Keratinocyte (primary cell): Measurements from ENCODE around the gene TM9SF1. TPM values are rescaled to one million over a fixed set of nuclear protein-coding genes. Genes with fewer than 3 reads are reported as not detected.

Experiments used
- DNase-seq: peaks from one replicate; pipeline ENCODE4 v3.0.0-alpha.2; 2011; ENCODE audit warnings: low read depth, missing footprints, low spot score
- FAIRE-seq: peaks from 2 replicates; lab custom pipeline; 2011; peaks lifted over from hg19 to GRCh38; lab: Jason Lieb, UNC
- H2AFZ ChIP-seq: 2 replicates; pipeline ENCODE4 v1.6.0; 2012; ENCODE audit warnings: low read length, control low read depth, inconsistent platforms; ENCODE audit not compliant: control insufficient read depth
- H3K27ac ChIP-seq: 2 replicates; pipeline ENCODE4 v1.5.1; 2011; ENCODE audit warnings: low read length; ENCODE audit not compliant: control insufficient read depth, insufficient read depth
- H3K27me3 ChIP-seq: 3 replicates; pipeline ENCODE4 v1.6.0; 2011; ENCODE audit warnings: low read length; ENCODE audit not compliant: control insufficient read depth, insufficient read depth; ENCODE audit errors: extremely low read depth
- H3K36me3 ChIP-seq, 2 experiments: 2 replicates in 1 of 2; 3 replicates in 1 of 2; pipeline ENCODE4 v1.5.1; 2011; ENCODE audit warnings: low read length in 2 of 2, mild to moderate bottlenecking in 1 of 2; ENCODE audit not compliant: control insufficient read depth in 2 of 2, insufficient read depth in 2 of 2; ENCODE audit errors: extremely low read depth in 1 of 2
- H3K4me1 ChIP-seq: 3 replicates; pipeline ENCODE4 v1.5.1; 2011; ENCODE audit warnings: low read length; ENCODE audit not compliant: control insufficient read depth, insufficient read depth; ENCODE audit errors: extremely low read depth
- H3K4me2 ChIP-seq: 3 replicates; pipeline ENCODE4 v1.6.0; 2011; ENCODE audit warnings: low read depth, low read length; ENCODE audit not compliant: control insufficient read depth, insufficient read depth; ENCODE audit errors: extremely low read depth
- H3K4me3 ChIP-seq, 3 experiments: fragments of 200-600 bp in 1 of 3; sonication (generic) in 1 of 3; 2 replicates in 2 of 3; 3 replicates in 1 of 3; pipeline ENCODE4 v1.5.1; 2011 to 2016; ENCODE audit warnings: low read length in 3 of 3, mild to moderate bottlenecking in 3 of 3, control low read depth in 2 of 3, inconsistent platforms in 1 of 3, low read depth in 1 of 3, mixed read lengths in 1 of 3, mixed run types in 1 of 3, moderate library complexity in 1 of 3; ENCODE audit not compliant: control insufficient read depth in 2 of 3, insufficient read depth in 2 of 3; ENCODE audit errors: extremely low read depth in 1 of 3
- H3K79me2 ChIP-seq: 2 replicates; pipeline ENCODE4 v1.6.0; 2012; ENCODE audit warnings: low read length; ENCODE audit not compliant: control insufficient read depth, insufficient read depth
- H3K9ac ChIP-seq: 3 replicates; pipeline ENCODE4 v1.6.0; 2011; ENCODE audit warnings: low read length; ENCODE audit not compliant: control insufficient read depth, insufficient read depth; ENCODE audit errors: extremely low read depth
- H3K9me1 ChIP-seq: 3 replicates; pipeline ENCODE4 v1.6.0; 2011; ENCODE audit warnings: low read length; ENCODE audit not compliant: control insufficient read depth, insufficient read depth; ENCODE audit errors: extremely low read depth
- H3K9me3 ChIP-seq: 2 replicates; pipeline ENCODE4 v1.5.1; 2012; ENCODE audit warnings: low read depth, low read length; ENCODE audit not compliant: control insufficient read depth
- H4K20me1 ChIP-seq: 3 replicates; pipeline ENCODE4 v1.6.0; 2011; ENCODE audit warnings: low read length; ENCODE audit not compliant: control insufficient read depth, insufficient read depth; ENCODE audit errors: extremely low read depth
- EZH2 ChIP-seq: IDR thresholded peaks from one replicate; pipeline ENCODE4 v1.6.1; 2012; ENCODE audit warnings: inconsistent platforms, mild to moderate bottlenecking, low read length, moderate library complexity
- dilution Hi-C: fragments of 300-500 bp; cut with MboI; formaldehyde crosslinking; loops from one replicate; pipeline ENCODE4 v1.7.0; 2020; ENCODE audit warnings: low sequenced_read_pairs; ENCODE audit not compliant: extremely low pct_ligation_motif_present
- polyA plus RNA-seq, 5 experiments: library from polyadenylated mRNA; depleted of rRNA in 3 of 5; stranded (reverse) in 3 of 5; stranded (forward) in 1 of 5; unstranded in 1 of 5; fragments of >200 nt; gene quantifications; 1 replicate in 1 of 5; 2 replicates in 3 of 5; 3 replicates in 1 of 5; pipeline versions ENCODE4 v1.2.1 to v1.2.3, GENCODE V29; 2011 to 2012; ENCODE audit warnings: missing spikeins in 2 of 5, low read depth in 1 of 5, low replicate concordance in 1 of 5
- TF ChIP-seq, protein P1 (sequence below), 3 experiments: IDR thresholded peaks in 1 of 3; conservative IDR thresholded peaks in 1 of 3; optimal IDR thresholded peaks in 1 of 3; 2 replicates in 2 of 3; 3 replicates in 1 of 3; pipeline versions ENCODE3 to v1.5.1; 2011; ENCODE audit warnings: low read length in 3 of 3, mild to moderate bottlenecking in 3 of 3, moderate library complexity in 2 of 3, control low read depth in 1 of 3, inconsistent platforms in 1 of 3; ENCODE audit not compliant: insufficient read depth in 2 of 3; ENCODE audit errors: extremely low read depth in 1 of 3

TM9SF1 gene
- polyA plus RNA-seq, 1 donor (not counting 4 experiments of a cell fraction or from before 2014, with no cell fraction given) = 19.2 TPM

DNA sequence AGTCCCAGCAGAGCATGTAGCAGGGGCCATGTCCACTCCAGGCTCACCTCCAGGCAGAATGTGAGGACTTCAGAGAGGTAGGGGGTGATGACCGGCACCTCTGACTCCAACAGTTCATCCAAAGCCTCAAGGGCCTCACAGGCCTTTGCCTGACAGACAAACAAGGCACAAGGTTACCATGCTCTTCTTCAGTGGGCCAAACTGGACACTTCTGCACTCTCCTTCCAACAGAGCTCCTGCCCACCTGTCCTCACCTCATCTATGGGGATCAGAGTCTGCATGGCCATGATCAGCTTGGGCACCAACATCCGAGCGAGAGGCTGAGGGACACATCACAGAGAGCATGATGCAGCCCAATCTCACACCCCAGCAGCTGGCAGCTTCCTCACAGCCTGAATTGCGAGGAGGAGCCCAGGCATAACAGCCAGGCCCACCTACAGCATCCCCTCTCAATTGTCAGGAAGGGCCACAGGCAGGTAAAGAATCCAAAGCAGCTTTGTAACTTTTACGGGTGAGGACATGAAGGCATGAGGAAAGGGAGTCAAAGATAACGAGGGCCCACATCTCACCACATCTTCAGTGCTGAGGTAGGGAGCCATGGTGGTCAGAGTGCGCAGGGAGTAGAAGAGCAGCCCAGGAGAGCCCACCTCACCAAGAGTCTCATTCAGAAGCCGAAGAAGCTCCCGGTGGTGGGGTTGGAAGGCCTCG lies 8.3 kb downstream of the TM9SF1 start:
- Histone ChIP-seq H3K36me3 (peaks cover 46 to 50% of the 10 kb centered on the region in 2 experiments), H2AFZ (no peak overlapping the region), H3K4me1 (peaks cover 15% of the 10 kb centered on the region), H3K27ac (no peak overlapping the region), H3K9me3 (no peaks in the 10 kb centered on the region), H3K27me3 (no peaks in the 10 kb centered on the region), H3K9me1 (no peaks in the 10 kb centered on the region), H3K9ac (no peak overlapping the region), H3K79me2 (peaks cover 18% of the 10 kb centered on the region), H3K4me3 (no peak overlapping the region), H3K4me2 (no peak overlapping the region), H4K20me1 (peaks cover 4% of the 10 kb centered on the region)
- dilution Hi-C loops = no loop called here
- FAIRE-seq = no peak
- no peak for DNase-seq
- no peak for TF ChIP-seq EZH2
- TF ChIP-seq, protein P1, sequence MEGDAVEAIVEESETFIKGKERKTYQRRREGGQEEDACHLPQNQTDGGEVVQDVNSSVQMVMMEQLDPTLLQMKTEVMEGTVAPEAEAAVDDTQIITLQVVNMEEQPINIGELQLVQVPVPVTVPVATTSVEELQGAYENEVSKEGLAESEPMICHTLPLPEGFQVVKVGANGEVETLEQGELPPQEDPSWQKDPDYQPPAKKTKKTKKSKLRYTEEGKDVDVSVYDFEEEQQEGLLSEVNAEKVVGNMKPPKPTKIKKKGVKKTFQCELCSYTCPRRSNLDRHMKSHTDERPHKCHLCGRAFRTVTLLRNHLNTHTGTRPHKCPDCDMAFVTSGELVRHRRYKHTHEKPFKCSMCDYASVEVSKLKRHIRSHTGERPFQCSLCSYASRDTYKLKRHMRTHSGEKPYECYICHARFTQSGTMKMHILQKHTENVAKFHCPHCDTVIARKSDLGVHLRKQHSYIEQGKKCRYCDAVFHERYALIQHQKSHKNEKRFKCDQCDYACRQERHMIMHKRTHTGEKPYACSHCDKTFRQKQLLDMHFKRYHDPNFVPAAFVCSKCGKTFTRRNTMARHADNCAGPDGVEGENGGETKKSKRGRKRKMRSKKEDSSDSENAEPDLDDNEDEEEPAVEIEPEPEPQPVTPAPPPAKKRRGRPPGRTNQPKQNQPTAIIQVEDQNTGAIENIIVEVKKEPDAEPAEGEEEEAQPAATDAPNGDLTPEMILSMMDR (optimal IDR thresholded peaks at IDR 0.05 in 1 of 3, IDR thresholded peaks at IDR 0.05 in 1 of 3, conservative IDR thresholded peaks at IDR 0.05 in 1 of 3; ENCODE audit: extremely low read depth in 1 of 3, insufficient read depth in 2 of 3, low read length in 3 of 3) = no peak

DNA sequence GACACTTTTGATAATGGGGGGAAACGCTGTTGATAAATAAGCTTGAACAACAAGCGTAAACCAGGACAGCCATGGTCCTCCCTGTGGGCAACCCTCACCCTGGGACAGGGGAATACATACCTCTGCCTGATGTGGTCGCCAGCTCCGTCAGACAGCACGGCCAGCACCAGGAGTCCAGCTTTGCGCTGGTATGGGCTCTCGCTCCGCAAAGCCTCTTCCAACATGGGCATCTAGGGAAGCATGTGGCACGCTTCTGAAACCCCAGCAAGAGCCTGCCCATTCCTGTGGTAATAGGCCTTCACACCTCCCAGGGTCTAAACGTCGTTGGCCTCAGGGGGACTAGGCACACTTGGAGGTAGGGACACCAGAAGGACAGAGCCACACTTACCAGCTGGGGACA lies 9.5 kb downstream of the TM9SF1 start:
- H3K9me3 ChIP-seq = no peaks in the 10 kb centered on the region
- H3K4me3 ChIP-seq = no peak overlapping the region
- TF ChIP-seq, protein P1 (optimal IDR thresholded peaks at IDR 0.05 in 1 of 3, IDR thresholded peaks at IDR 0.05 in 1 of 3, conservative IDR thresholded peaks at IDR 0.05 in 1 of 3; ENCODE audit: extremely low read depth in 1 of 3, insufficient read depth in 2 of 3, low read length in 3 of 3) = no peak
- TF ChIP-seq EZH2 = no peak
- no peak overlapping the region for H2AFZ ChIP-seq
- no peaks in the 10 kb centered on the region for H3K27me3 ChIP-seq
- FAIRE-seq (no peak), DNase-seq (no peak)
- peaks cover 4% of the 10 kb centered on the region for H4K20me1 ChIP-seq
- no peaks in the 10 kb centered on the region for H3K9me1 ChIP-seq
- no peak overlapping the region for H3K9ac ChIP-seq
- H3K4me1 ChIP-seq = peaks cover 15% of the 10 kb centered on the region
- H3K27ac ChIP-seq = no peak overlapping the region
- H3K79me2 ChIP-seq = peaks cover 15% of the 10 kb centered on the region
- dilution Hi-C loops = no loop called here
- H3K4me2 ChIP-seq = no peak overlapping the region
- peaks cover 45 to 49% of the 10 kb centered on the region in 2 experiments for H3K36me3 ChIP-seq
